HEK293T (cell line): ENCODE data around the gene ACTA1.

Source experiments
- ARNT ChIP-seq: fragments of 450-650 bp; IDR thresholded peaks from 2 replicates; pipeline ENCODE4 v1.6.1; 2017; ENCODE audit warnings: mild to moderate bottlenecking
- BHLHE40 ChIP-seq: fragments of 450-650 bp; IDR thresholded peaks from 2 replicates; pipeline ENCODE4 v1.6.1; 2016; ENCODE audit warnings: mild to moderate bottlenecking, moderate library complexity, borderline replicate concordance
- ELF4 ChIP-seq: fragments of 450-650 bp; IDR thresholded peaks from 2 replicates; pipeline ENCODE4 v1.6.1; 2017; ENCODE audit warnings: antibody characterized with exemption
- FOXA1 ChIP-seq: fragments of 450-650 bp; IDR thresholded peaks from 2 replicates; pipeline ENCODE4 v1.6.1; 2016; ENCODE audit warnings: mild to moderate bottlenecking
- FOXK2 ChIP-seq: fragments of 450-650 bp; IDR thresholded peaks from 2 replicates; pipeline ENCODE4 v1.6.1; 2016; ENCODE audit warnings: mild to moderate bottlenecking
- L3MBTL2 ChIP-seq: fragments of 450-650 bp; conservative IDR thresholded peaks from 2 replicates; pipeline ENCODE4 v1.6.1; 2016; ENCODE audit warnings: mild to moderate bottlenecking
- NFRKB ChIP-seq: fragments of 450-650 bp; IDR thresholded peaks from 2 replicates; pipeline ENCODE4 v1.6.1; 2016; ENCODE audit warnings: mild to moderate bottlenecking, moderate library complexity
- SP1 ChIP-seq: fragments of 450-650 bp; IDR thresholded peaks from 2 replicates; pipeline ENCODE4 v1.6.1; 2017
- SUZ12 ChIP-seq: fragments of 450-650 bp; IDR thresholded peaks from 2 replicates; pipeline ENCODE4 v1.6.1; 2016; ENCODE audit warnings: mild to moderate bottlenecking
- TF ChIP-seq, protein P1 (sequence below): fragments of 450-650 bp; IDR thresholded peaks from 2 replicates; pipeline ENCODE4 v1.6.1; 2016

DNA sequence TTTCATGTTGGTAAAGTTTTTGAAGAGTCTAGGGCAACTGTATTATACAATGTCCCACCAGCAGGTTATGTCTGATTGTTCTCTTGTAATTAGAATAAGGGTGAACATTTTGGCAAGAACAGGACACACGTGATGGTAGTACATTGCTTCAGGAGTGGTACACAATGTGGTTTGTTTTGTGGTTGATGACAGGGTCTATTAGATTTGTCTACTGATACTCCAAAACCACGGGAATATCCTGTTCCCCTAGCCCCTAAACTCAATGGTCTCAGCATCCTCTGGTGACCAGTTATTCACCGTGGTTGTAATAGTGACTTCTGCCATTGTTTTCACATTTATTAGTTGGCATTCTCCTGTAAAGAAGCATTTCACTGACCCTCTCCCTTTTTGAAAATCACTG lies 22.1 kb upstream of the ACTA1 start:
- TF ChIP-seq SUZ12 (no peak), BHLHE40 (no peak), SP1 (no peak), FOXK2 (no peak), L3MBTL2 (no peak), ELF4 (no peak), NFRKB (no peak), ARNT (no peak), FOXA1 (no peak)
- TF ChIP-seq, protein P1, sequence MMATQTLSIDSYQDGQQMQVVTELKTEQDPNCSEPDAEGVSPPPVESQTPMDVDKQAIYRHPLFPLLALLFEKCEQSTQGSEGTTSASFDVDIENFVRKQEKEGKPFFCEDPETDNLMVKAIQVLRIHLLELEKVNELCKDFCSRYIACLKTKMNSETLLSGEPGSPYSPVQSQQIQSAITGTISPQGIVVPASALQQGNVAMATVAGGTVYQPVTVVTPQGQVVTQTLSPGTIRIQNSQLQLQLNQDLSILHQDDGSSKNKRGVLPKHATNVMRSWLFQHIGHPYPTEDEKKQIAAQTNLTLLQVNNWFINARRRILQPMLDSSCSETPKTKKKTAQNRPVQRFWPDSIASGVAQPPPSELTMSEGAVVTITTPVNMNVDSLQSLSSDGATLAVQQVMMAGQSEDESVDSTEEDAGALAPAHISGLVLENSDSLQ, result no peak
